Pancreas (tissue), 10 donors: ENCODE data around the gene MCM3. TPM values are rescaled to one million over a fixed set of nuclear protein-coding genes. Genes with fewer than 3 reads are reported as not detected.

Experiments
- ATAC-seq, 4 donors: fragments of 200-7000 bp; cut with Tn5 transposase; one replicate each; pipeline versions ENCODE4 v1.8.0 to v1.9.1; 2020; ENCODE audit warnings: mild to moderate bottlenecking in 4 of 4, moderate library complexity in 4 of 4
- DNase-seq, 6 donors: peaks; one replicate each; pipeline ENCODE4 v3.0.0-alpha.2; 2020
- FAIRE-seq: peaks from 2 replicates; lab custom pipeline; 2012; peaks lifted over from hg19 to GRCh38; lab: Jason Lieb, UNC
- H3K27ac ChIP-seq, 4 donors: fragments of 200-600 bp; sonication (generic); 1 replicate in 3 of 4; 2 replicates in 1 of 4; pipeline versions ENCODE4 v1.5.0 to v1.8.0; 2020
- H3K27me3 ChIP-seq, 4 donors: fragments of 200-600 bp; one replicate each; pipeline ENCODE4 v1.8.0; 2021
- H3K36me3 ChIP-seq, 3 donors: fragments of 200-600 bp; sonication (generic) in 1 of 3; one replicate each; pipeline versions ENCODE4 v1.5.0 to v1.8.0; 2020 to 2021
- H3K4me1 ChIP-seq, 3 donors: fragments of 200-600 bp; one replicate each; pipeline ENCODE4 v1.8.0; 2021
- H3K4me3 ChIP-seq, 4 donors: fragments of 200-600 bp; sonication (generic) in 2 of 4; one replicate each; pipeline versions ENCODE4 v1.5.0 to v1.8.0; 2020 to 2021
- H3K9me3 ChIP-seq, 4 donors: fragments of 200-600 bp; one replicate each; pipeline ENCODE4 v1.8.0; 2021
- WGBS, 2 donors: extraction: QIAGEN DNeasy Blood & Tissue Kit; methylation state at CpG; one replicate each; pipeline ENCODE4 v1.1.7; 2013; 5-methylcytosine and 5-hydroxymethylcytosine counted together
- intact Hi-C, 3 donors: fragments of 100-400 bp; cut with DNase I; formaldehyde crosslinking; loops; one replicate each; pipeline versions ENCODE4 v1.11.1 to v1.14.2; 2022
- polyA plus RNA-seq, 2 donors: library from polyadenylated mRNA; stranded (reverse); fragments of 200-250 nt; gene quantifications; one replicate each; pipeline ENCODE4 v1.2.3, GENCODE V29; 2013
- total RNA-seq, 6 donors: library from RNA; stranded (reverse); fragmentation: NEBNext Ultra II Directional in 4 of 6; extraction: Animal tissue kit (Norgen Biotek cat#: 25700) in 4 of 6; gene quantifications; one replicate each; pipeline versions ENCODE4 v1.2.1 to v1.2.4, GENCODE V29; 2021 to 2023
- TF ChIP-seq, protein P1 (sequence below), 4 donors: fragments of 200-600 bp; sonication (generic) in 3 of 4; IDR thresholded peaks; one replicate each; pipeline versions ENCODE4 v1.5.0 to v1.8.0; 2021; ENCODE audit warnings: antibody characterized with exemption in 4 of 4
- donor health status: healthy with polysubstance abuse.
- donor health status: DM: no; HTN: no; CAD: no; lungs with moderate emphysema.
- donor health status: DM: no; HTN: no; CAD: no.
- donor health status: control.
- donor health status: control.
- donor health status: Bipolar disorder and iron deficiency.
- donor health status: DM: yes; HTN: yes; CAD: no.
- donor health status: DM: no; HTN: no; CAD: no.
- donor health status: DM: no; HTN: no; CAD: no.
- donor health status: DM: yes; HTN: yes; CAD: no.

Gene MCM3
- total and polyA plus RNA-seq, 8 donors, result 7.0 to 19.4 (median 12.1) TPM

DNA sequence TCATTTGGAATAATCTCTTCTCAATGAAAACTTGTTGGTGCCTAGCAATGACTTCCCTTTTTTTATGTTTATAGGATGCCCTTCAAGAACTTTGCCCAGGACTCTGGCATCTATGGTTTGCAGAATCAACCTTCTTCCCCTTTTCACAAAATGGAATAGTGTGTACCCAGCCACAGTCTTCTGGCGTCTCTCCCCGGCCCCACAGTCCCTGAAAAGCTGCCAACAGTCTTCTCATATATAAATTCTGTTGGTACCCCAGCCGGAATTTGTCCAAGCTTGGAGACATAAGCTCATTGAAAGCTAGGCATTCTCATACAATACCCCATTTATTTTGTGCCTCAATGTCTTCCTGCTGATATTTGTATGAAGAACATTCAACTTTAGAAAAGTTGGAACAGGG lies 26.4 kb upstream of the MCM3 start:
- DNase-seq, result peak in 1 of 6 donors; percentile 23
- peak in 1 of 4 donors; percentile 65 for ATAC-seq
- no peaks in the 10 kb centered on the region for H3K9me3 ChIP-seq
- WGBS, 2 donors, result 70 to 87% methylated on average over 3 of the region's 3 CpGs
- H3K36me3 ChIP-seq, result no peaks in the 10 kb centered on the region
- FAIRE-seq, result no peak
- no peak overlapping the region for H3K4me3 ChIP-seq
- no peaks in the 10 kb centered on the region for H3K4me1 ChIP-seq
- TF ChIP-seq, protein P1, sequence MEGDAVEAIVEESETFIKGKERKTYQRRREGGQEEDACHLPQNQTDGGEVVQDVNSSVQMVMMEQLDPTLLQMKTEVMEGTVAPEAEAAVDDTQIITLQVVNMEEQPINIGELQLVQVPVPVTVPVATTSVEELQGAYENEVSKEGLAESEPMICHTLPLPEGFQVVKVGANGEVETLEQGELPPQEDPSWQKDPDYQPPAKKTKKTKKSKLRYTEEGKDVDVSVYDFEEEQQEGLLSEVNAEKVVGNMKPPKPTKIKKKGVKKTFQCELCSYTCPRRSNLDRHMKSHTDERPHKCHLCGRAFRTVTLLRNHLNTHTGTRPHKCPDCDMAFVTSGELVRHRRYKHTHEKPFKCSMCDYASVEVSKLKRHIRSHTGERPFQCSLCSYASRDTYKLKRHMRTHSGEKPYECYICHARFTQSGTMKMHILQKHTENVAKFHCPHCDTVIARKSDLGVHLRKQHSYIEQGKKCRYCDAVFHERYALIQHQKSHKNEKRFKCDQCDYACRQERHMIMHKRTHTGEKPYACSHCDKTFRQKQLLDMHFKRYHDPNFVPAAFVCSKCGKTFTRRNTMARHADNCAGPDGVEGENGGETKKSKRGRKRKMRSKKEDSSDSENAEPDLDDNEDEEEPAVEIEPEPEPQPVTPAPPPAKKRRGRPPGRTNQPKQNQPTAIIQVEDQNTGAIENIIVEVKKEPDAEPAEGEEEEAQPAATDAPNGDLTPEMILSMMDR (IDR thresholded peaks at IDR 0.05), result no peak
- intact Hi-C loops, result no loop called here
- H3K27ac ChIP-seq, result no peak overlapping the region
- no peaks in the 10 kb centered on the region for H3K27me3 ChIP-seq

DNA sequence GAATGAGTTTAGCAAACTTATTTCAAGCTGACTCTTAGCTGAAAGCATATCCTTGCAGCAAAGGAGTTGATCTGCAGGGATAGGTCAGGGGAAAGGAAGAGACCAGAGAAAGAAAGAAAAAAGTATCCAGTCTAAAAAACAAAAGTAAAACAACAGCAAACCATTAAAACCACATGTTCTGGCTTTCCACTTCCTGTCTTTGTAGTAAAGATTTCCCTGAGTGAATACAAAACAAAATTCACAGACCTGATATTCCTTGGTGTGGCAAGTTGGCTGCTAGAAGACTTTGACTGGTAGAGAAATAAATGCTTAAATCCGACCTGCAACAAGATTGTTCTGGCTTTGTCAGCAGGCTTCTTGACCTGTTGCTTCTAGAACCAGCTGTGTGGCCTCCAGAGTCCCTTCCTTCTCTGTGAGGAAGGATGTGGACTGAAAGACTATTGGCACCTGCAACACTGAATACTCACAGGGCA lies 23.4 kb upstream of the MCM3 start:
- H3K27ac ChIP-seq, result no peak overlapping the region
- 42% methylated on average over 1 of the region's 1 CpG for WGBS, 2 donors
- H3K4me1 ChIP-seq, result peaks cover 0 to 3% (median 0%) of the 10 kb centered on the region in 3 donors
- TF ChIP-seq, protein P1 (IDR thresholded peaks at IDR 0.05), result no peak
- DNase-seq (no peak), ATAC-seq (no peak), FAIRE-seq (no peak)
- intact Hi-C loops, result no loop called here
- no peaks in the 10 kb centered on the region for H3K27me3 ChIP-seq
- H3K9me3 ChIP-seq, result no peaks in the 10 kb centered on the region
- H3K36me3 ChIP-seq, result no peaks in the 10 kb centered on the region
- no peak overlapping the region for H3K4me3 ChIP-seq

DNA sequence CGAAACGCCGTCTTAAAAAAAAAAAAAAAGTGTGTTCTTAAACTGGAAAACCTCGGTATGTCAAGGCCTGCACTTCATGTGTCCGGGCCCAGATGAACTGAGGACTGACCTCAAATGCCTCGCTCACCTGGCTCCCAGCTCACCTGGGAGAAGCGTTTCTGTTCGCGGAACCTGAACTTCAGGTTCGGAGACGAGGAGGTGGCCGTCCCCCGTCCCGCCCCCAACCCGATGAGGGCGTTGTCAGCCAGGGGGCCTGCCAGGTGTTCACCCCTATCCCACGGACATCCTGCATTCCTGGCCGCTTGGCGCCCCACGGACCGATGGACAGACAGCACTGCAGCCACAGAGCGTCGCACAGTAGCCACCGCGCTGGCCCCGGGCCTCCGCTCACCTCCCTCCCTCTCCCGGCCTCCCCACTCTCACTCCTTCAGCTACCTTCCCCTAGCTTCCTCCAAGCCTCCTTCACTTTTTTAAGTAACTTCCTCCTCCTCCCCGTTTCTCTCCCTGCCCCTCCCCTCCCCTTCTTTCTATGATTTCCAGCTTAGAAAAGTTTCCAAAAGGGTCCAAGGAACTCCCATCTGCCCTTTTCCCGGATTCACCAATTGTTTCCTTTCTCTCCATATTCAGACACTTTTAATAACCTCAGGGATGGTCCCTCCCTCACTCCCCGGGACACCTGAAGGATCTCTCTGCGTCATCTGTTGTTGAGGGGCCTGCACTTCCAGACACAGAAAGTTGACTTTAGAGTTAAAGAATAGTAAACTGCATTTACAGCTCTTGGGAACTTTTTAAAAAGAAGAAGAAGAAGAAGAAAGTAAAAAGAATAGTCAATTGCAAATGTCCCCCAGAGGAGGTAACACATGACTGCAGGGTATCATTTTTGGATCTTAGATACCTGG lies 22.7 kb upstream of the MCM3 start:
- 66 to 72% methylated on average over 32 of the region's 32 CpGs for WGBS, 2 donors
- no peak for FAIRE-seq
- peaks cover 0 to 3% (median 0%) of the 10 kb centered on the region in 3 donors for H3K4me1 ChIP-seq

DNA sequence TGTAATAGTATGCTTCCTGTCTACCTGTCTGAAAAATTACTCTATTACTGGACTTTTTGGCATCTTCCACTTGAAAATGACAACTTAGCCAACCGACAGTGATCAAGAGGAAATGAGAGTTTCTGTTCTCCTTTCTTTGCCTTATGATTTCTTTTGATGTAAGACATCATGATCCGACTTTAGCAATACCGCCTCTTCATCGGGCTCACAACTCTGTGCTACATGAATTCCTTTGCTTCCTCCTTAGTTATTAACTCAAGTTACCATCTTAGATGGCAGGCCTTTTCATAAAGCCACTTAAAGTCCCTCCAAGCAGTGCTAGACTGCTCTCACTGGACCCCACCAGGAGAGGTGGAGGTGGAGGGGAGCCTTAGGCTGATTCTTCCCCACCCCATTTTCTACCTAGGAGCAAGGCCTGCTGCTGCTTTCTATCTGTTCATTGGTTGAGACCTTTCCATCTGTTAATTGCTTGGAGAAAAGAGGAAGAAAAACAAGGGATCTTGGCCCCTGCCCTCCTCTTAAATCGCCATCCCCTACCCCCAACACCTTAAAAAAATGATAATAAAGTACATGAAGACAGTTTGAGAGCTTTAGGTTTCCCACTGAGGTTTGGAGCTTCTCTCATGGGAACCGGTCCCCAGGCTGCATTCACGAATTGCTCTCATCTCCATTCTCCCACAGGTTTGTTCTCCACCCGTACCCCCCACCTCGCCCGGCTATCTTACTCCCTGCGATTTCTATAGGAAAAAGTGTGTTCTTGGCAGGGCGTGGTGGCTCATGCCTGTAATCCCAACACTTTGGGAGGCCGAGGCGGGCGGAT lies 21.6 kb upstream of the MCM3 start:
- H3K4me1 ChIP-seq, result peaks cover 0 to 3% (median 0%) of the 10 kb centered on the region in 3 donors
- peak overlapping the region in 3 of 4 donors; percentile 24 to 53 (median 52) for H3K27ac ChIP-seq
- peak in 2 of 4 donors; percentile 43 to 57 for ATAC-seq
- no peak for FAIRE-seq
- no peaks in the 10 kb centered on the region for H3K27me3 ChIP-seq
- intact Hi-C loops, result no loop called here
- H3K4me3 ChIP-seq, result no peak overlapping the region
- TF ChIP-seq, protein P1 (IDR thresholded peaks at IDR 0.05), result no peak
- no peak for DNase-seq
- 87 to 90% methylated on average over 15 of the region's 15 CpGs for WGBS, 2 donors
- H3K36me3 ChIP-seq, result no peaks in the 10 kb centered on the region
- H3K9me3 ChIP-seq, result no peaks in the 10 kb centered on the region

More for the DNA sequence above, 22.7 kb upstream of the MCM3 start:
- no peak overlapping the region for H3K27ac ChIP-seq
- TF ChIP-seq, protein P1 (IDR thresholded peaks at IDR 0.05), result no peak
- H3K4me3 ChIP-seq, result no peak overlapping the region
- no peaks in the 10 kb centered on the region for H3K36me3 ChIP-seq
- DNase-seq (peak in 2 of 6 donors; percentile 23 to 48), ATAC-seq (no peak)
- H3K9me3 ChIP-seq, result no peaks in the 10 kb centered on the region
- no peaks in the 10 kb centered on the region for H3K27me3 ChIP-seq
- intact Hi-C loops, result no loop called here
